K562 (cell line): ENCODE results near the gene PYGB. TPM values are rescaled to one million over a fixed set of nuclear protein-coding genes. Genes with fewer than 3 reads are reported as not detected.

Experiments
- FOXA3 ChIP-seq, 2 experiments: fragments of 450-650 bp in 1 of 2; sonication (generic) in 1 of 2; formaldehyde crosslinking; IDR thresholded peaks in 1 of 2; conservative IDR thresholded peaks in 1 of 2; 2 replicates each; pipeline versions ENCODE4 v1.4.0 to v1.8.0; 2020 to 2022; ENCODE audit warnings: mild to moderate bottlenecking in 2 of 2, missing genetic modification reagents in 1 of 2
- KDM5B ChIP-seq: fragments of 200-600 bp; sonication (generic); IDR thresholded peaks from 2 replicates; pipeline ENCODE4 v1.6.1; 2012; ENCODE audit warnings: low read depth, mild to moderate bottlenecking, moderate library complexity, low read length, control low read depth, inconsistent platforms; ENCODE audit not compliant: insufficient replicate concordance
- MYBL2 ChIP-seq, 2 experiments: fragments of 450-650 bp in 1 of 2; sonication (generic) in 1 of 2; formaldehyde crosslinking in 1 of 2; IDR thresholded peaks; 2 replicates each; pipeline versions ENCODE4 v1.6.1 to v1.8.1; 2017 to 2022; ENCODE audit warnings: borderline replicate concordance in 1 of 2, inconsistent platforms in 1 of 2, low read depth in 1 of 2, mild to moderate bottlenecking in 1 of 2, missing genetic modification reagents in 1 of 2, moderate library complexity in 1 of 2
- NBN ChIP-seq: fragments of 450-650 bp; IDR thresholded peaks from 2 replicates; pipeline ENCODE4 v1.6.1; 2016; ENCODE audit warnings: low read depth, mild to moderate bottlenecking
- ZFP36 ChIP-seq: fragments of 150-350 bp; IDR thresholded peaks from 2 replicates; pipeline ENCODE4 v1.6.1; 2018; ENCODE audit warnings: low read length, low read depth; ENCODE audit not compliant: partially characterized antibody
- ZNF507 ChIP-seq: conservative IDR thresholded peaks from 2 replicates; pipeline ENCODE4 v1.6.1; 2017; ENCODE audit warnings: missing genetic modification characterization, missing compliant biosample characterization
- ZNF707 ChIP-seq: fragments of 250-450 bp; sonication (Bioruptor Pico); conservative IDR thresholded peaks from 2 replicates; pipeline ENCODE4 v1.8.0; 2022; ENCODE audit warnings: inconsistent platforms, mild to moderate bottlenecking, moderate library complexity
- polyA plus RNA-seq, 8 experiments: library from polyadenylated mRNA; depleted of rRNA in 4 of 8; stranded (reverse) in 5 of 8; unstranded in 3 of 8; fragments of >200 nt; fragmentation: Nextera tagmentation in 2 of 8; fragmentation: Illumina TruSeq in 1 of 8; extraction: Ambion mirVana in 2 of 8; extraction: Trizol in 1 of 8; gene quantifications; 2 replicates each; pipeline versions ENCODE4 v1.2.1 to v1.2.3, GENCODE V29; 2011 to 2014; ENCODE audit warnings: inconsistent platforms in 1 of 8, missing spikeins in 1 of 8
- total RNA-seq, 7 experiments: library from RNA; depleted of rRNA in 6 of 7; stranded (reverse); fragments of >200 nt in 6 of 7; fragmentation: Illumina TruSeq in 2 of 7; extraction: Trizol in 2 of 7; gene quantifications; 2 replicates each; pipeline versions ENCODE4 v1.2.1 to v1.2.3, GENCODE V29; 2011 to 2021; ENCODE audit warnings: low replicate concordance in 1 of 7
- TF ChIP-seq, protein P1 (sequence below): fragments of 450-650 bp; IDR thresholded peaks from 2 replicates; pipeline ENCODE4 v1.6.1; 2016; ENCODE audit warnings: low read depth
- TF ChIP-seq, protein P2 (sequence below): sonication (generic); formaldehyde crosslinking; IDR thresholded peaks from 2 replicates; pipeline ENCODE4 v1.9.0; 2022; ENCODE audit warnings: mild to moderate bottlenecking, missing genetic modification reagents
- TF ChIP-seq, protein P3 (sequence below): sonication (generic); formaldehyde crosslinking; IDR thresholded peaks from 2 replicates; pipeline ENCODE4 v1.8.1; 2023; ENCODE audit warnings: missing genetic modification reagents, mild to moderate bottlenecking, borderline replicate concordance

The PYGB gene
- total and polyA plus RNA-seq, 9 of the 15 experiments (the other 6 are each of a cell fraction or from before 2014, with no cell fraction given) = 0.34 to 18.0 (median 9.8) TPM

DNA sequence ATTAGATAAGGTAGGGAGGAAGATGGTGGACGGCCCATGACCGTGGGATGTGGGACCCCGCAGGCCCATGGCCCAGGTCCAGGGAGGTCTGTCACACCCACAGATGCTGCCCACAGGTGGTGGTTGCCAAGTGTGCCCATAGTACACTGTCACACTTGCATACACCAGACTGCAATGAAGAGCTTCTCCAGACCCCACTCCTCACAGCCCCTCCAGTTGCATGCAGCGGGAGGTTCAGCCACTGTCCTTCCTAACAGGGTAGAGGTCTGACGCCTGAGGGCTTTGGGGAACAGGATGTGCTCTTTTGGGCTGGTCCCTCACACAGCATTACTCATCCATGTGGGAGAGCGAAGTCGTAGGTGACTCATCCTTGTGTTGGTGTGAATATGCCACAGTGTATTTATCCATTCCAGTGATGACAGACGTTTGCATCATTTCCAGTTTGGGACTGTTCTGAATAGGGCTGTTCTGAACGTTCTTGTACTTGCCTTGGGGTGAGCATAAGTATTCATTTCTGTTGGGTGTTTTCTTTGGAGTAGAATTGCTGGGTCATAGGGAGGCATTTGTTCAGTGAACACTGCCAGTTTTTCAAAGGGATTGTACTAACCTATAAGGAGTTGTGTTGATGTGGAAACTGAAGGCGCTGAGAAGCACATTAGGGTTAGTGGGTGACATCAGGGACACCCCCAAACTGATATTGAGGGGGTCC, 10.1 kb upstream of the PYGB start (continued):
- TF ChIP-seq, protein P1, sequence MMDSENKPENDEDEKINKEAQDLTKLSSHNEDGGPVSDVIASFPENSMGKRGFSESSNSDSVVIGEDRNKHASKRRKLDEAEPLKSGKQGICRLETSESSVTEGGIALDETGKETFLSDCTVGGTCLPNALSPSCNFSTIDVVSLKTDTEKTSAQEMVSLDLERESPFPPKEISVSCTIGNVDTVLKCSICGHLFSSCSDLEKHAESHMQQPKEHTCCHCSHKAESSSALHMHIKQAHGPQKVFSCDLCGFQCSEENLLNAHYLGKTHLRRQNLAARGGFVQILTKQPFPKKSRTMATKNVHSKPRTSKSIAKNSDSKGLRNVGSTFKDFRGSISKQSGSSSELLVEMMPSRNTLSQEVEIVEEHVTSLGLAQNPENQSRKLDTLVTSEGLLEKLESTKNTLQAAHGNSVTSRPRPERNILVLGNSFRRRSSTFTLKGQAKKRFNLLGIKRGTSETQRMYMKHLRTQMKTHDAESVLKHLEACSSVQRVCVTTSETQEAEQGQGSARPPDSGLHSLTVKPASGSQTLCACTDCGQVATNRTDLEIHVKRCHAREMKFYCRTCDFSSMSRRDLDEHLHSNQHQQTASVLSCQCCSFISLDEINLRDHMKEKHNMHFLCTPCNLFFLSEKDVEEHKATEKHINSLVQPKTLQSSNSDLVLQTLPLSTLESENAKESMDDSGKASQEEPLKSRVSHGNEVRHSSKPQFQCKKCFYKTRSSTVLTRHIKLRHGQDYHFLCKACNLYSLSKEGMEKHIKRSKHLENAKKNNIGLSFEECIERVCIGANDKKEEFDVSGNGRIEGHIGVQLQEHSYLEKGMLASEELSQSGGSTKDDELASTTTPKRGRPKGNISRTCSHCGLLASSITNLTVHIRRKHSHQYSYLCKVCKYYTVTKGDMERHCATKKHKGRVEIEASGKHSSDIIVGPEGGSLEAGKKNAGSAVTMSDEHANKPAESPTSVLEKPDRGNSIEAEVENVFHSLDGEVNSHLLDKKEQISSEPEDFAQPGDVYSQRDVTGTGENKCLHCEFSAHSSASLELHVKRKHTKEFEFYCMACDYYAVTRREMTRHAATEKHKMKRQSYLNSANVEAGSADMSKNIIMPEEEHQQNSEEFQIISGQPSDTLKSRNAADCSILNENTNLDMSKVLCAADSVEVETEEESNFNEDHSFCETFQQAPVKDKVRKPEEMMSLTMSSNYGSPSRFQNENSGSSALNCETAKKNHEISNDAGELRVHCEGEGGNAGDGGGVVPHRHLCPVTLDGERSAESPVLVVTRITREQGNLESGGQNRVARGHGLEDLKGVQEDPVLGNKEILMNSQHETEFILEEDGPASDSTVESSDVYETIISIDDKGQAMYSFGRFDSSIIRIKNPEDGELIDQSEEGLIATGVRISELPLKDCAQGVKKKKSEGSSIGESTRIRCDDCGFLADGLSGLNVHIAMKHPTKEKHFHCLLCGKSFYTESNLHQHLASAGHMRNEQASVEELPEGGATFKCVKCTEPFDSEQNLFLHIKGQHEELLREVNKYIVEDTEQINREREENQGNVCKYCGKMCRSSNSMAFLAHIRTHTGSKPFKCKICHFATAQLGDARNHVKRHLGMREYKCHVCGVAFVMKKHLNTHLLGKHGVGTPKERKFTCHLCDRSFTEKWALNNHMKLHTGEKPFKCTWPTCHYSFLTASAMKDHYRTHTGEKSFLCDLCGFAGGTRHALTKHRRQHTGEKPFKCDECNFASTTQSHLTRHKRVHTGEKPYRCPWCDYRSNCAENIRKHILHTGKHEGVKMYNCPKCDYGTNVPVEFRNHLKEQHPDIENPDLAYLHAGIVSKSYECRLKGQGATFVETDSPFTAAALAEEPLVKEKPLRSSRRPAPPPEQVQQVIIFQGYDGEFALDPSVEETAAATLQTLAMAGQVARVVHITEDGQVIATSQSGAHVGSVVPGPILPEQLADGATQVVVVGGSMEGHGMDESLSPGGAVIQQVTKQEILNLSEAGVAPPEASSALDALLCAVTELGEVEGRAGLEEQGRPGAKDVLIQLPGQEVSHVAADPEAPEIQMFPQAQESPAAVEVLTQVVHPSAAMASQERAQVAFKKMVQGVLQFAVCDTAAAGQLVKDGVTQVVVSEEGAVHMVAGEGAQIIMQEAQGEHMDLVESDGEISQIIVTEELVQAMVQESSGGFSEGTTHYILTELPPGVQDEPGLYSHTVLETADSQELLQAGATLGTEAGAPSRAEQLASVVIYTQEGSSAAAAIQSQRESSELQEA = no peak
- TF ChIP-seq ZNF507 (tag) (no peak), MYBL2 (IDR thresholded peaks at IDR 0.05; ENCODE audit: low read depth) (no peak), MYBL2 (CRISPR knock-in tag; IDR thresholded peaks at IDR 0.05; ENCODE audit: borderline replicate concordance) (no peak), ZNF707 (CRISPR knock-in tag) (no peak), KDM5B (no peak), ZFP36 (peak; percentile 96), FOXA3 (CRISPR knock-in tag; conservative IDR thresholded peaks at IDR 0.05 in 1 of 2, IDR thresholded peaks at IDR 0.05 in 1 of 2) (no peak), NBN (peak; percentile 84)
- TF ChIP-seq, protein P2, sequence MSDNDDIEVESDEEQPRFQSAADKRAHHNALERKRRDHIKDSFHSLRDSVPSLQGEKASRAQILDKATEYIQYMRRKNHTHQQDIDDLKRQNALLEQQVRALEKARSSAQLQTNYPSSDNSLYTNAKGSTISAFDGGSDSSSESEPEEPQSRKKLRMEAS (CRISPR knock-in tag) = peak; percentile 65; the same call in 1 of the 2 replicates
- TF ChIP-seq, protein P3, sequence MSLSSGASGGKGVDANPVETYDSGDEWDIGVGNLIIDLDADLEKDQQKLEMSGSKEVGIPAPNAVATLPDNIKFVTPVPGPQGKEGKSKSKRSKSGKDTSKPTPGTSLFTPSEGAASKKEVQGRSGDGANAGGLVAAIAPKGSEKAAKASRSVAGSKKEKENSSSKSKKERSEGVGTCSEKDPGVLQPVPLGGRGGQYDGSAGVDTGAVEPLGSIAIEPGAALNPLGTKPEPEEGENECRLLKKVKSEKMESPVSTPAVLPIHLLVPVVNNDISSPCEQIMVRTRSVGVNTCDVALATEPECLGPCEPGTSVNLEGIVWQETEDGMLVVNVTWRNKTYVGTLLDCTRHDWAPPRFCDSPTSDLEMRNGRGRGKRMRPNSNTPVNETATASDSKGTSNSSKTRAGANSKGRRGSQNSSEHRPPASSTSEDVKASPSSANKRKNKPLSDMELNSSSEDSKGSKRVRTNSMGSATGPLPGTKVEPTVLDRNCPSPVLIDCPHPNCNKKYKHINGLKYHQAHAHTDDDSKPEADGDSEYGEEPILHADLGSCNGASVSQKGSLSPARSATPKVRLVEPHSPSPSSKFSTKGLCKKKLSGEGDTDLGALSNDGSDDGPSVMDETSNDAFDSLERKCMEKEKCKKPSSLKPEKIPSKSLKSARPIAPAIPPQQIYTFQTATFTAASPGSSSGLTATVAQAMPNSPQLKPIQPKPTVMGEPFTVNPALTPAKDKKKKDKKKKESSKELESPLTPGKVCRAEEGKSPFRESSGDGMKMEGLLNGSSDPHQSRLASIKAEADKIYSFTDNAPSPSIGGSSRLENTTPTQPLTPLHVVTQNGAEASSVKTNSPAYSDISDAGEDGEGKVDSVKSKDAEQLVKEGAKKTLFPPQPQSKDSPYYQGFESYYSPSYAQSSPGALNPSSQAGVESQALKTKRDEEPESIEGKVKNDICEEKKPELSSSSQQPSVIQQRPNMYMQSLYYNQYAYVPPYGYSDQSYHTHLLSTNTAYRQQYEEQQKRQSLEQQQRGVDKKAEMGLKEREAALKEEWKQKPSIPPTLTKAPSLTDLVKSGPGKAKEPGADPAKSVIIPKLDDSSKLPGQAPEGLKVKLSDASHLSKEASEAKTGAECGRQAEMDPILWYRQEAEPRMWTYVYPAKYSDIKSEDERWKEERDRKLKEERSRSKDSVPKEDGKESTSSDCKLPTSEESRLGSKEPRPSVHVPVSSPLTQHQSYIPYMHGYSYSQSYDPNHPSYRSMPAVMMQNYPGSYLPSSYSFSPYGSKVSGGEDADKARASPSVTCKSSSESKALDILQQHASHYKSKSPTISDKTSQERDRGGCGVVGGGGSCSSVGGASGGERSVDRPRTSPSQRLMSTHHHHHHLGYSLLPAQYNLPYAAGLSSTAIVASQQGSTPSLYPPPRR (CRISPR knock-in tag) = no peak
